Measurements from ENCODE around the gene NPFF.

NPFF gene

GRCh38 chr12:53513712-53514410, 6.6 kb upstream of the NPFF start:
- DNase-seq: no peak

DNA sequence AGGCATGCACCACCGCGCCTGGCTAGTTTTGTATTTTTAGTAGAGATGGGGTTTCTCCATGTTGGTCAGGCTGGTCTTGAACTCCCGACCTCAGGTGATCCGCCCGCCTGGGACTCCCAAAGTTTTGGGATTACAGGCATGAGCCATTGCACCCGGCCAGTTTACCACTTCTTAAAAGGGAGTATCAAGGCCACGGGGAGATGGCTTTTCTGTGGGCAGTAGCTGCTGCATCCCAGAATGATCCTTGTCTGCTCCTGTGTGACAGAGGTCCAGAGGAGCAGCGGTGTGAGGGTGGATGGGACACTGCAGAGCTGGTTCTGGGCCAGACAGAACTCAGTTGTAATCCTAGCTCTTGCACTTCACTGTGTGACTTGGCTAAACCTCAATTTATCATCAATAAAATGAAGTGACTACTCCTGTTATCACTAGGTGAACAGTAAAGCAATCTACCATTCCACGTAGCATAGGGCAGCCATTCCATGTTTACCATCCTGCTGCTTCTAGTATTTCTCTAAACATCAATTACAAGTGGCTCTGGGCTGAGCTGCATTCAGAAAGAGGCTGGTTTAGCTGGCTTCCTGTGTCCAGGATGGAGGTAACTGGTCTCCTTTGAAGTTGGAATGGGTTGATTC, 3.0 kb upstream of the NPFF start:
- no peak for DNase-seq

DNA sequence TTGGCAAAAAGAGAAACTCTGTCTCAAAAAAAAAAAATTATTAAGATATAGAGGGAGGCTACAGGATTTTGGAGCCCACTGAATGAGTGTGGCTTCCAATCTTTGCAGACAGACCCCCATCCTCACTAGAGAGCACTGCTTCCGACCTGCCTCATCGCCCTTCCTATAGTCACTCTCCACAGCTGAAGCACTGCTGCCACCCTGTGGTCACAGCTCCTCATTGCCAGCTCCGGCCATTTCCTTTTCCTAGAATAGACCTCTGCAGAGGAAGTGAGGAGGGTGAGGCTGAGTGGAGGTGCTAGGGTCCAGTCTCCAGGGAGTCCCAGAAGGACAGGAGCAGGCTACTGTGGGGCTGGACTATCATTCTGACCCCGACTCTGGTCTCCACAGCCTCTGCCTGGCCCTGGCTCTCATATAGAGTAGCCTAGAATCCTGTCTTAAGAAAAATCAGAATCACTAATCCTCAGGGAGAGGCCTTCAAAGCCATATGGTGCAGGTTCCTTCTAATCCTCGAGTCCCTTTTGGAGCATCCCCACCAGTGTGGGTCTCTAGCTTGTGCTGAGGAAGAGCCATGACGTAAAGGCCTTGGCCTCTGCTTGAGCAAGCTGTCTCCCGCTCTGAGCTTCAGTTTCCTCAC, 1.4 kb upstream of the NPFF start:
- DNase-seq: peak; percentile 83

DNA sequence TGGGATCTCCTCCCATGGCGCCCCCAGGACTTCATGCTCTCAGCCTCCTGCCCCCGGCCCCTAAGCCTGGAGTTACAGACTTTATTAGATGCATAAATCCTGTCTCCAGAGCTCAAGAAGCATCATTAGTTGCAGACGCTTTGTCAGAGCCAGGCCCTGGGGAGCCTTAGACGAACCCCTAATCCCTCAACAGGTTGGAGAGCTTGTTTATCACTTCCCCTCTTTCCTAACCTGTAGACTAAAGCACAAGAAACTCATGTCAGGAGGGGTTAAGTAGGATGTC, 260 bp upstream of the NPFF start:
- no peak for DNase-seq

GRCh38 chr12:53506450-53506785, 866 bp downstream of the NPFF start:
- DNase-seq: no peak

DNA sequence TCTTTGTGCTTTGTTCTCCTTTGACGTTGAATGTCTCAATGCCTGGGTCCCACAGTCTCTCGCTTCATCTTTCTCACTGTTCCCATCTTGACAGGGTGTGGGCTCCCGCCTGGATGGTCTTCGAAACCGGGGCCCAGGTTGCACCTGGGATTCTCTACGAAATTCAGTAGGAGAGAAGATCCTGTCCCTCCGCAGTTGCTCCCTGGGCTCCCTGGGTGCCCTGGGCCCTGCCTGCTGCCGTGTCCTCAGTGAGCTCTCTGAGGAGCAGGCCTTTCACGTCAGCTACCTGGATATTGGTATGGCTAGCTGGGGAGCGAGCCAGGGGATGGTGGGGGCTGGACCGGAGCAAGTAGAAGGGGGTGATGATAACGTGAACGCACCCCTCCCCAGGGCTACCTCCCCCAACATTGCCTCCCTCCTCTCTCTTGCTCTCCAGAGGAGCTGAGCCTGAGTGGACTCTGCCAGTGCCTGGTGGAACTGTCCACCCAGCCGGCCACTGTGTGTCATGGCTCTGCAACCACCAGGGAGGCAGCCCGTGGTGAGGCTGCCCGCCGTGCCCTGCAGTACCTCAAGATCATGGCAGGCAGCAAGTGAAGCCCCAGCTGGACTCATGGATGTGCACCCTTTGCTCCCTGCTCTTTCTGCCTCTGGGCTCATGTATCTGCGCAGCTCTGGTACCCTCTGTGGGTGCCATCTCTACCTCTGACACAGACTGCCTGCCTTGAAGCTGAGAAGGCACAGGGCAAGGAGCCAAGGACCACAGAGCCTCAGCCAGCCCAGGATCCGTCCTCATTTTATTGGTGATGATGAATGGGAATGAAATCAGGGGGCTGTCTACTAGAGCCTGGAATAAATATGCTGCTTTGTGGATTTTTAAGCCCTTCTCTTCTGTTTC, 1.5 kb downstream of the NPFF start:
- no peak for DNase-seq

- no peak for DNase-seq
Measured at GRCh38 chr12:53505086-53505485, 2.2 kb downstream of the NPFF start.

DNA sequence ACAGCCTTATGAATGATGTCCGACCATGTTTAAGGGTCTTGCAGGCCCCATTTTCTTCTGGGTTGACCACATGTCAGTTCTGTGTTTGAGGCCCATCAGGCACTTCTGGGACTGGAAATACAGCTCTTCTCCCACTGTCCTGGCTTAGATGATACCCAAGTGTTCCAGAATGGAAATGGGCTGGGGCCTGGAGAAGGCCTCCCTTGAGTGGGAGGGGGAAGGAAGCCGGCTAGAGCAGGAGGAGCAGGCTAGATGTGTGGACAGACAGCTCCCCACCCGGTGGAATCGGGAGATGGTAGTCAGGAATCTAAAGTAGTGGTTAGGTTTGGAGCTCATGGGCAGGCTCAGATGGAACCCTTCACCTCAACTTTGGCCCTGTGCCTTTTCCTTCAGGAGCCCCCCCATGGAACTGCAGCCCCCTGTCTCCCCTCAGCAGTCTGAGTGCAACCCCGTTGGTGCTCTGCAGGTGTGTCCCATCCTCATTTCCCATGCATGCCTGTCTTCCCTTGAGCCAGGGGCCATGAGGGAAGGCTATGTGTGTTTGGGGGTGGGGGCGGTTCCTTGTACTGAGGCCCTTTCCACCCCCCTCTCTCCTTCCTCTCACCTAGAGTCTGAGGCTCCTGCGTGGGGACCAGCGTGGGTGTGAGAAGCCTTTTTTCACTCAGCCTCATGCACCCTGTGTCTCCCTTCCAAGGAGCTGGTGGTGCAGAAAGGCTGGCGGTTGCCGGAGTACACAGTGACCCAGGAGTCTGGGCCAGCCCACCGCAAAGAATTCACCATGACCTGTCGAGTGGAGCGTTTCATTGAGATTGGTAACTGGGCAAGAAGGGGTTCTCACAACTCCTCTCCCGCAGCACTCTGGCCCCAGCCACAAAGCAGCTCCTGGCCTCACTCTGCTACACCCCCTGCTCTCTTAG, 3.0 kb downstream of the NPFF start:
- no peak for DNase-seq

- no peak for DNase-seq
Measured at GRCh38 chr12:53502983-53503728, 4.1 kb downstream of the NPFF start.

DNA sequence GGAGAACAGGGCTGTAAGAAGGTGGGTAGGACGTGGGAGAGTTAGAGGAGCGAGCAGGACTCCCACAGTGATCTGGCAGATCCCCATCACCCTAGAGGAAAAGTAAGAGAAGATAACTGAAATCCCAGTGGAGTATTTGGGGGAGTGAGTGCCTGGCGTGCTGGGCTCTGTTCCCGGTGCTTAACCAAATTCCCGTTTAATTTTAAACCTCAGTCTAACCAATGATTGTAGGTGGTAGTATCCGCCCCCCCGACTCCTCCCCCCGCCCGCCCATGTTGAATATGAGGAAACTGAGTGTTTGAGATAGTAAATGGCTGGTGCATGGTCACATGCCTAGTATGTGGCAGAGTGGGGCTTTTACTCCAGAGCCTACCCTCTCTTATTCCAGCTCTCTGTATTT, 5.0 kb downstream of the NPFF start:
- DNase-seq: no peak

DNA sequence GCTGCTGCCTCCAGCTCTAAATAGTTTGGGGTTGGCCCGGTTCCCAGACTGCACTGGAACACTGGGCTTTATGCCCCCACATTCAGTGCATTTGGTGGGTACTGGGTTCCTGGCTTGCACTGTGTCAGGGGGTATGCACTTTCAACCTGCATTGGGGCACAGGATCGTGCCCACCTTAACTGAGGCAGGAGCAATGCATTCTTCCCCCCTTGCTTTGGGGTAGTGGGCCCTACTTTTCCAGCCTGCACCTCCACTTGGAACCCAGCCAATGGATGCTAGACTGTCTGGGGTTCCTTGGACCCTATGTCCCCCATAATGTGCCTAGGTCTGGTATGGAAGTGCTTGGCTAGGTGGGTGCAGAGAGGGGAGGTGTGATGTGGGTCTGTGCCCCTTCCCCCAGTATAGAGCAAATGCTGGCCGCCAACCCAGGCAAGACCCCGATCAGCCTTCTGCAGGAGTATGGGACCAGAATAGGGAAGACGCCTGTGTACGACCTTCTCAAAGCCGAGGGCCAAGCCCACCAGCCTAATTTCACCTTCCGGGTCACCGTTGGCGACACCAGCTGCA, 5.6 kb downstream of the NPFF start:
- no peak for DNase-seq

DNA sequence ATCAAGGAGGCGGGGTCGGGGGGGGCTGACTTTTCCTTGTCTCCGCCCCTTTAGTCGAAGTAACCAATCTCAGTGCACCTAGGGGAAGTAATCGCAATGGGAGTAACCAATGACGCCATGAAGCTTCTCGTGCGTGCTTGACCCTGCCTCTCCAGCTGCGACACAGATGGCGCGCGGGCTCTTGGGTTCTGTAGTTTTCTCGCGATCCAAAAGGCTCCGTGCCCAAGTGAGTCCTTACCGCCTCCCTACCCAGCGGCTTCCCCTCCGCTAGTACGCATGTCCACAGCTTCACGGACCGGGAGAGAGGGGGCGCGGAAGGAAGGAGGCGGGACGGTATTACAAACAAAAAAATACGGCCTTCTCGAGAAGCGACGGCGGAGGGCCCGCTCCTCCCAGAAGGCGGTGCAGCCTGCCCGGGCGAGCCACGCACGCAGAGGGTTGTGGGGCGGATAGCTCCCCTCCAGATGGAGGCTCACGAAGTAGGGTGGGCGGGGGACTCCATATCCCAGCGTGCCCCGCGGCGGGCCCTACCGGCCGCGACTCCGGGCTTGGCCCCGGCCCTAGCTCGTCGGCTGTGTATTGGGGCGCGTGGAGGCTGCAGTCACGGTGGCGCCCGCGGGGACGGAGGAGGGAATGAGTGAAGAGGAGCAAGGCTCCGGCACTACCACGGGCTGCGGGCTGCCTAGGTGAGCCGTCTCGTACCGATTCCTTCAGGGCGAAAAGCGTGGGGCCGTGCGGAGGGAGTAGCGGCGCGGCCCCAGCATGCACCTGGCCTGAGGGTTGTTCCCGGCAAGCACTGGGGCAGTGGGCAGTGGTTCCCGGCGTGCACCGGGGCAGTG, 6.3 kb downstream of the NPFF start, which contains the start of gene TARBP2:
Gene TARBP2 (plus strand): TSS at position 508 of the 839 bp plus-strand sequence. CDS start 126 bp downstream, at position 634.
- DNase-seq: peak; percentile 100

DNA sequence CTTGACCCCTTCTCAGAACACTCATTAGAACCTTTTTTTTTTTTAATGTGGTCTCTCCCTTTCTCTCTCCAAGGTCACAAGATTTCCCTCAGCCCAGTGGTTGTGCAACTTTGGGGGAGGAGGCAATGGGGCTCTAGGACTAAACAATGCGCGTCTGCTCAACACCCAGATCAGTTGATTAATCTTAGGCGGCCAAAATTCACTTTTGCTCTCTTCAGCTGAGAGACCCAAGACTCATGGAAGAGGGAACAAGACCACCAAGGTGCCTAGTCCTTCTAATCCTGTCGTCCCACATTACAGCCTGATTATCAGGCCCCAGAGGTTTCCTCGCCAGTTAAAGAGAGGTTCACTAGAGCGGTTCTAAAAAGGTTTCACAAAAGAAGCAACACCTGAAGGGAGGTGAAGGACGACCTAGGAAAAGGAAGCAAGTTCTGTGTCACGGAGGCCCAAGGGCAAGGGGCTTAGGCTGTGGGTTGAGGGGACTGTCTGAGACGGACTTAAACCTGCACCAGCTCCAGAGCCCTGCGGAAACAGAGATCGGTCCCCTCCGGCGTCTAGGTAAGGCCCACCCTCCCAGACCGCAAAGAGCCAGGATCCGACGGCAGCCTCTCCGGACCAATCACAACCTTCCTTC, 7.0 kb downstream of the NPFF start:
- DNase-seq: no peak

GRCh38 chr12:53499266-53500141, 7.8 kb downstream of the NPFF start, which contains the start of gene MAP3K12:
Gene MAP3K12, minus strand, starts transcription at chr12:53499458. Its CDS starts 12,067 bp downstream, at chr12:53487391.
- peak; percentile 72 for DNase-seq

GRCh38 chr12:53498235-53498630, 9.1 kb downstream of the NPFF start:
- DNase-seq: no peak

GRCh38 chr12:53497461-53497860, 9.8 kb downstream of the NPFF start:
- no peak for DNase-seq

DNA sequence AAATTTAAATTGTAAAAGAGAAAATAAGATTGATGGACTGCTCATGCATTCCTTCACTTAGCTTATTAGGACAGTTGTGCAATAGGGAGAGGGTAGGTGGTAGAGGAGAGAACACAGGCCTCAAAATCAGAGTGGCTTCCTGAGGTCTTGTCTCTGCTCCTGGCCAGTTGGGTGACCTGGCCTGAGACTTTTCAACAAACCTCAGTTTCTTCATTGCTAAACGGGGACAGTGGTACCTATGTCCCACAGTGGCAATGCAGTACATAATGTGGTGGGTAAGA, 10.6 kb downstream of the NPFF start:
- no peak for DNase-seq

DNA sequence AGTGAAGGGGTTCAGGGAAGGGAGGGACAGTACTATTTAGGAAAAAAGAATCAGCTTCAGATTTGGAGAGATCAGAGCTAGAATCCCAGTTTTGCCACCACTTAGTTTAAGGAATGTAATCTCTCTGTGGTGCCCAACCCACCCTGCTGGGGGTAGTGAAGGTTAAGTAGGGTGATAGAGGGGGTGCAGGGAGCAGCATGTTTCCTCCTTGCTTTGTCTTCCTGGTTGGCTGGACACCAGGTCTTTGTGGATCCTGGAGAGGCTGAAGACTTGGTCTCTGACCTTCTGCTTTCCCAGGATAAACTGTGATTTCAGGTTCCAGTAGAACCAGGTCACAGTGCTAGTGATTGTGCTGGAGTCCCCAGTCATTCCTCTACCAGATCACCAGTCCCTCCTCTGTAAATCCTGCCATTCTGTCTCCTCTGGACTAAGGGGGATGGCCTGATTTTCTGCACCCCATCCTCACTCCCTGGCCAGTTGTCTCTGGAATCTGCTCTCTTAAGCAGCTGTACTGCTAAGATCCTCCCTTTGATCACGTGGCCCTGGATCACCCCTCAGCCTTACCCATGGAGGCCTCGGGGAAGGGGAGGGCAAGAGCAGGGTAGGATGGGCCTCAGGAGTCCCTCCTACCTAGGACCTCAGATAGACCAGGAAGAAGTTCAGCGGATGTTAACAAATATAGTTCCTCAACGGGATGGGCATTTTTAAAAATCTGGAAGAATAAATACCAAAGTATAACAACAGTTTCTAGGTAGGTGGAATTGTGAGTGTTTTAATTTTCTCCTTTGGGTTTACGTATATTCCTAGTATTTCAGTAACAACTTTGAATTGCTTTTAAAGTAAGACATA, 11.2 kb downstream of the NPFF start:
- no peak for DNase-seq
